ENCODE results near the gene NDFIP2. TPM values are rescaled to one million over a fixed set of nuclear protein-coding genes. Genes with fewer than 3 reads are reported as not detected.

The NDFIP2 gene
- total RNA-seq, 1 experiment from 2014 or later = 49.6 TPM

DNA sequence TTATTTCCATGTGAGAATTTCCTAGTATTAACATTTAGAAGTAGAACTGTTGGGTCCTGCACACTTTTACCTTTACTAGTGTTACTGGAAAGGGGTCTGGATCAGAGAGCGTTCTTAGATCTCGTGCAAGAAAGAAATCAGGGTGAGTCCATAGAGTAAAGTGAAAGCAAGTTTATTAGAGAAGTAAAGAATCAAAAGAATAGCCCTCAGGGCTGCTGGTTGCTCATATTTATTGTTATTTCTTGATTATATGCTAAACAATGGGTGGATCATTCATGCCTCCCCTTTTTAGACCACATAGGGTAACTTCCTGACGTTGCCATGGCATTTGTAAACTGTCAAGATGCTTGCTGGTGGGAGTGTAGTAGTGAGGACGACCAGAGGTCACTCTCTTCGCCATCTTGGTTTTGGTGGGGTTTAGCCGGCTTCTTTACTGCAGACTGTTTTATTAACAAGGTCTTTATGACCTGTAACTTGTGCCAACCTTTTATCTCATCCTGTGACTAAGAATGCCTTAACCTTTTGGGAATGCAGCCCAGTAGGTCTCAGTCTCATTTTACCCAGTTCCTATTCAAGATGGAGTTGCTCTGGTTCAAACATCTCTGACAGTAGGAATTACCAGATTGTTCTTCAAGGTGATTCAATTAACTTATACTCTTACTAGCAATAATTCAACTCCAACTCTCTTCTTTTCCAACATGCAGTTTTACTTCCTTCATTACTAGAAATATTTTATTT lies 27.4 kb downstream of the NDFIP2 start:
- no peak for ATAC-seq
- intact Hi-C loops (cut with micrococcal nuclease) = no loop called here
- Histone ChIP-seq H3K36me3 (ENCODE audit: control insufficient read depth in 1 of 2, insufficient read depth in 2 of 2, low read length in 2 of 2) (no peaks in the 10 kb centered on the region), H4K20me1 (ENCODE audit: insufficient read depth) (0 out of 2 replicates have a peak, but pooled peaks cover 6% of the 10 kb centered on the region), H3K27ac (ENCODE audit: low read depth, low read length) (no peak overlapping the region), H3K4me1 (ENCODE audit: control insufficient read depth in 1 of 2, insufficient read depth in 2 of 2, low read length in 2 of 2) (peaks cover 0 to 6% of the 10 kb centered on the region in 2 experiments; a peak in 1 of 4 replicates), H3K4me2 (ENCODE audit: low read length) (no peak overlapping the region), H3K9ac (ENCODE audit: low read length) (no peak overlapping the region), H3K27me3 (ENCODE audit: insufficient read depth, low read length) (no peaks in the 10 kb centered on the region), H3K79me2 (ENCODE audit: insufficient read depth, low read length) (peaks cover 65% of the 10 kb centered on the region), H2AFZ (ENCODE audit: low read depth, low read length, poor library complexity, severe bottlenecking) (no peak overlapping the region), H3K4me3 (replicated peaks in 1 of 2; ENCODE audit: low read depth in 1 of 2, low read length in 2 of 2) (no peak overlapping the region), H3K9me3 (ENCODE audit: control insufficient read depth in 1 of 2, insufficient read depth in 1 of 2, low read depth in 1 of 2, low read length in 2 of 2) (no peaks in the 10 kb centered on the region), H3K9me2 (ENCODE audit: insufficient read depth) (no peaks in the 10 kb centered on the region)
- DNase-seq (ENCODE audit: low read depth, low spot score) = no peak
- RAD21 ChIA-PET (ENCODE audit: low non-redundant PET in 1 of 2, low total read pairs in 2 of 2, uncharacterized antibody in 2 of 2, unreplicated experiment in 2 of 2) = no interaction called here
- CTCF ChIA-PET = no interaction called here
- TF ChIP-seq SIN3A (IDR thresholded peaks at IDR 0.05; ENCODE audit: low read depth) (no peak), POLR2A (IDR thresholded peaks at IDR 0.05; ENCODE audit: borderline replicate concordance, extremely low read depth, insufficient read depth, insufficient read length) (no peak), SP1 (IDR thresholded peaks at IDR 0.05; ENCODE audit: low read depth) (no peak), SRF (IDR thresholded peaks at IDR 0.05; ENCODE audit: low read depth) (no peak), EZH2phosphoT487 (IDR thresholded peaks at IDR 0.05; ENCODE audit: borderline replicate concordance) (no peak), EGR1 (IDR thresholded peaks at IDR 0.05; ENCODE audit: low read depth) (no peak), YY1 (IDR thresholded peaks at IDR 0.05; ENCODE audit: extremely low read depth, insufficient replicate concordance, low read depth, low read length) (no peak), MAX (IDR thresholded peaks at IDR 0.05) (no peak), FOSL1 (IDR thresholded peaks at IDR 0.05; ENCODE audit: low read depth) (no peak), CBX3 (IDR thresholded peaks at IDR 0.05; ENCODE audit: low read depth) (no peak), RAD21 (IDR thresholded peaks at IDR 0.05; ENCODE audit: low read depth) (no peak), ZFX (IDR thresholded peaks at IDR 0.05) (no peak)
- TF ChIP-seq, protein P1, sequence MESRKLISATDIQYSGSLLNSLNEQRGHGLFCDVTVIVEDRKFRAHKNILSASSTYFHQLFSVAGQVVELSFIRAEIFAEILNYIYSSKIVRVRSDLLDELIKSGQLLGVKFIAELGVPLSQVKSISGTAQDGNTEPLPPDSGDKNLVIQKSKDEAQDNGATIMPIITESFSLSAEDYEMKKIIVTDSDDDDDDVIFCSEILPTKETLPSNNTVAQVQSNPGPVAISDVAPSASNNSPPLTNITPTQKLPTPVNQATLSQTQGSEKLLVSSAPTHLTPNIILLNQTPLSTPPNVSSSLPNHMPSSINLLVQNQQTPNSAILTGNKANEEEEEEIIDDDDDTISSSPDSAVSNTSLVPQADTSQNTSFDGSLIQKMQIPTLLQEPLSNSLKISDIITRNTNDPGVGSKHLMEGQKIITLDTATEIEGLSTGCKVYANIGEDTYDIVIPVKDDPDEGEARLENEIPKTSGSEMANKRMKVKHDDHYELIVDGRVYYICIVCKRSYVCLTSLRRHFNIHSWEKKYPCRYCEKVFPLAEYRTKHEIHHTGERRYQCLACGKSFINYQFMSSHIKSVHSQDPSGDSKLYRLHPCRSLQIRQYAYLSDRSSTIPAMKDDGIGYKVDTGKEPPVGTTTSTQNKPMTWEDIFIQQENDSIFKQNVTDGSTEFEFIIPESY (IDR thresholded peaks at IDR 0.05; ENCODE audit: extremely low read depth, insufficient replicate concordance, low read length) = no peak
- TF ChIP-seq, protein P2, sequence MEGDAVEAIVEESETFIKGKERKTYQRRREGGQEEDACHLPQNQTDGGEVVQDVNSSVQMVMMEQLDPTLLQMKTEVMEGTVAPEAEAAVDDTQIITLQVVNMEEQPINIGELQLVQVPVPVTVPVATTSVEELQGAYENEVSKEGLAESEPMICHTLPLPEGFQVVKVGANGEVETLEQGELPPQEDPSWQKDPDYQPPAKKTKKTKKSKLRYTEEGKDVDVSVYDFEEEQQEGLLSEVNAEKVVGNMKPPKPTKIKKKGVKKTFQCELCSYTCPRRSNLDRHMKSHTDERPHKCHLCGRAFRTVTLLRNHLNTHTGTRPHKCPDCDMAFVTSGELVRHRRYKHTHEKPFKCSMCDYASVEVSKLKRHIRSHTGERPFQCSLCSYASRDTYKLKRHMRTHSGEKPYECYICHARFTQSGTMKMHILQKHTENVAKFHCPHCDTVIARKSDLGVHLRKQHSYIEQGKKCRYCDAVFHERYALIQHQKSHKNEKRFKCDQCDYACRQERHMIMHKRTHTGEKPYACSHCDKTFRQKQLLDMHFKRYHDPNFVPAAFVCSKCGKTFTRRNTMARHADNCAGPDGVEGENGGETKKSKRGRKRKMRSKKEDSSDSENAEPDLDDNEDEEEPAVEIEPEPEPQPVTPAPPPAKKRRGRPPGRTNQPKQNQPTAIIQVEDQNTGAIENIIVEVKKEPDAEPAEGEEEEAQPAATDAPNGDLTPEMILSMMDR (IDR thresholded peaks at IDR 0.05 in 2 of 3, conservative IDR thresholded peaks at IDR 0.05 in 1 of 3; ENCODE audit: borderline replicate concordance in 1 of 3, insufficient read depth in 1 of 3, low read depth in 2 of 3, low read length in 2 of 3) = no peak
- TF ChIP-seq, protein P3, sequence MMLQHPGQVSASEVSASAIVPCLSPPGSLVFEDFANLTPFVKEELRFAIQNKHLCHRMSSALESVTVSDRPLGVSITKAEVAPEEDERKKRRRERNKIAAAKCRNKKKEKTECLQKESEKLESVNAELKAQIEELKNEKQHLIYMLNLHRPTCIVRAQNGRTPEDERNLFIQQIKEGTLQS (IDR thresholded peaks at IDR 0.05) = no peak
- BruUV-seq (replicated peaks) = no TSS peak
- POLR2A ChIA-PET = no interaction called here

All from HCT116 (cell line).